HUES64 (cell line): ENCODE data around the gene LRRC8C. TPM values are rescaled to one million over a fixed set of nuclear protein-coding genes. Genes with fewer than 3 reads are reported as not detected.
"Not testable (repeated sequence)": the region's sequence is repeated elsewhere in the genome, so short reads cannot be mapped to it uniquely, and the experiment has no call there.

Source experiments
- H3K27ac ChIP-seq: 2 replicates; pipeline ENCODE4 v1.7.0; 2013; ENCODE audit warnings: low read depth, low read length, inconsistent platforms
- H3K27me3 ChIP-seq: 2 replicates; pipeline ENCODE4 v1.6.1; 2013; ENCODE audit warnings: mild to moderate bottlenecking, low read length; ENCODE audit not compliant: insufficient read depth
- H3K36me3 ChIP-seq: 2 replicates; pipeline ENCODE4 v1.6.1; 2013; ENCODE audit warnings: mild to moderate bottlenecking, low read length; ENCODE audit not compliant: insufficient read depth
- H3K4me1 ChIP-seq: 2 replicates; pipeline ENCODE4 v1.6.1; 2013; ENCODE audit warnings: mild to moderate bottlenecking, low read length, moderate library complexity; ENCODE audit not compliant: insufficient read depth
- H3K4me3 ChIP-seq: 2 replicates; pipeline ENCODE4 v1.5.1; 2013; ENCODE audit warnings: mild to moderate bottlenecking, low read length, moderate library complexity
- H3K9ac ChIP-seq: 2 replicates; pipeline ENCODE4 v1.6.1; 2013; ENCODE audit warnings: mild to moderate bottlenecking, low read depth, low read length
- H3K9me3 ChIP-seq: 2 replicates; pipeline ENCODE4 v1.6.1; 2013; ENCODE audit warnings: low read depth, low read length; ENCODE audit not compliant: insufficient read depth
- WGBS: fragments of 150-250, 120-280 bp; methylation state at CpG from one replicate; pipeline ENCODE4 v1.1.7; 2013; ENCODE audit warnings: missing lambda C conversion rate; 5-methylcytosine and 5-hydroxymethylcytosine counted together
- polyA plus RNA-seq, 2 experiments: library from polyadenylated mRNA; stranded (reverse); fragments of 50-300 nt; gene quantifications; one replicate each; pipeline ENCODE4 v1.2.3, GENCODE V29; 2013

Gene LRRC8C
- polyA plus RNA-seq (2013, experiment 1 of 2): 1.3 TPM
- 1.4 TPM for polyA plus RNA-seq (2013, experiment 2 of 2)

GRCh38 chr1:89632657-89633247, at the start of gene LRRC8C:
Gene LRRC8C (plus strand): TSS chr1:89633120. CDS start chr1:89686474, 53,354 bp downstream.
- under 1% methylated on average over 76 of the region's 76 CpGs for WGBS
- peaks cover 64% of the 10 kb centered on the region for H3K27me3 ChIP-seq
- peaks cover 7% of the 10 kb centered on the region; the same call in 1 of the 2 replicates for H3K4me1 ChIP-seq

DNA sequence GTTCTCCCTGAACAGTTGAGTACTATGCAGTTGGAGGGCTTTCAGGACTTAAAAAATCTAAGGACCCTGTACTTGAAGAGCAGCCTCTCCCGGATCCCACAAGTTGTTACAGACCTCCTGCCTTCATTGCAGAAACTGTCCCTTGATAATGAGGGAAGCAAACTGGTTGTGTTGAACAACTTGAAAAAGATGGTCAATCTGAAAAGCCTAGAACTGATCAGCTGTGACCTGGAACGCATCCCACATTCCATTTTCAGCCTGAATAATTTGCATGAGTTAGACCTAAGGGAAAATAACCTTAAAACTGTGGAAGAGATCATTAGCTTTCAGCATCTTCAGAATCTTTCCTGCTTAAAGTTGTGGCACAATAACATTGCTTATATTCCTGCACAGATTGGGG, 48.7 kb upstream of the LRRC8C start:
- peaks cover 59% of the 10 kb centered on the region for H3K36me3 ChIP-seq
- H3K4me1 ChIP-seq: peaks cover under 1% of the 10 kb centered on the region; the same call in 1 of the 2 replicates
- no peak overlapping the region for H3K4me3 ChIP-seq
- no peak overlapping the region for H3K27ac ChIP-seq
- no peaks in the 10 kb centered on the region for H3K27me3 ChIP-seq
- H3K9ac ChIP-seq: no peak overlapping the region
- no peaks in the 10 kb centered on the region for H3K9me3 ChIP-seq
- 98% methylated on average over 2 of the region's 2 CpGs for WGBS

More at GRCh38 chr1:89632657-89633247, at the start of gene LRRC8C:
- Histone ChIP-seq H3K9ac (peak within 1 kb of the TSS; percentile 48), H3K27ac (peak within 1 kb of the TSS; percentile 20; the same call in 1 of the 2 replicates), H3K36me3 (no peaks in the 10 kb centered on the region), H3K9me3 (no peaks in the 10 kb centered on the region), H3K4me3 (peak within 1 kb of the TSS; percentile 82)

DNA sequence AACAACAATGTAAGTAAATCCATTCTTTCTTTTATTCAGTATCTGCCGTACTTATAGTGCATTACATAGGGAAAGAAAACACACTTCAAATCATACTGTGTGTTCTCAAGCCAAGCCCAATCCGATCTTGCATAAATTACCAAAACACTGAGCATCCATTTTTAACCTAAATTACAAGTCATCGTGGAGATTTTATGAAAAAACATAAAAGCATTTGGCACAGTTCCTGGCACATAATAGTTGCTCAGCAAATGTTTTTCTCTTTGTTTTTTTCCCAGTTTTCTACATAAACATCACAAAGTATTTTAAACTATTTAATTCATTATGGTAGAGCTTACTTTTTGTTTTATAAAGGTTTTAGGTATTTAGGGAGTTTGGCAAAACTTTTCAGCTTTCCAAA, 48.1 kb upstream of the LRRC8C start:
- Histone ChIP-seq H3K9ac (no peak overlapping the region), H3K9me3 (no peaks in the 10 kb centered on the region), H3K27ac (no peak overlapping the region), H3K27me3 (no peaks in the 10 kb centered on the region), H3K36me3 (peaks cover 53% of the 10 kb centered on the region), H3K4me3 (no peak overlapping the region), H3K4me1 (peaks cover 6% of the 10 kb centered on the region)
- WGBS: 95% methylated on average over 3 of the region's 3 CpGs

GRCh38 chr1:89587729-89588161, 45.2 kb upstream of the LRRC8C start:
- WGBS: 92% methylated on average over 4 of the region's 4 CpGs
- H3K36me3 ChIP-seq: peaks cover 39% of the 10 kb centered on the region

DNA sequence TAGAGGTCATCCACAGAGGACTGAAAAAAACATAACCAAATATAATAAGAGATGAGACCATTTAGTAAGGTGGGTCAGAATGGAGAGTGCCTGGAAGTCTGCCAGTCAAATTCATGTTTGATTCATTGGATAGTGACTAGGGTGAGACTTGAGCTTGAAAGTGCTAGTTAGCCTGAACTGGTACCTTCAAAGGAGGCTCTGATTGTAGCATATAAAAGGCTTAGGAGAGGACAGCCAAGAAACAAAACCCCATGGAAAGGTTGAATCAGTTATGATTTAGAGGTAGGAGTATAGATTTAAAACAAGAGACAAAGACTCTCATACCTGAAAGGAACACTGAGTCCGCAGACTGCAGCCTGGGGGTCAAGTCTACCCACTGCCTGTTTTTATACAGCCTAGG, 44.4 kb upstream of the LRRC8C start:
- H3K36me3 ChIP-seq: peaks cover 34% of the 10 kb centered on the region
- H3K27ac ChIP-seq: no peak overlapping the region
- peaks cover 13% of the 10 kb centered on the region for H3K4me1 ChIP-seq
- no peaks in the 10 kb centered on the region for H3K27me3 ChIP-seq
- H3K9ac ChIP-seq: no peak overlapping the region
- H3K9me3 ChIP-seq: no peaks in the 10 kb centered on the region
- WGBS: 83% methylated on average over 1 of the region's 1 CpG
- no peak overlapping the region for H3K4me3 ChIP-seq

More at GRCh38 chr1:89587729-89588161, 45.2 kb upstream of the LRRC8C start:
- Histone ChIP-seq H3K27ac (no peak overlapping the region), H3K27me3 (no peaks in the 10 kb centered on the region), H3K9me3 (no peaks in the 10 kb centered on the region), H3K9ac (no peak overlapping the region), H3K4me1 (peaks cover 13% of the 10 kb centered on the region), H3K4me3 (no peak overlapping the region)

DNA sequence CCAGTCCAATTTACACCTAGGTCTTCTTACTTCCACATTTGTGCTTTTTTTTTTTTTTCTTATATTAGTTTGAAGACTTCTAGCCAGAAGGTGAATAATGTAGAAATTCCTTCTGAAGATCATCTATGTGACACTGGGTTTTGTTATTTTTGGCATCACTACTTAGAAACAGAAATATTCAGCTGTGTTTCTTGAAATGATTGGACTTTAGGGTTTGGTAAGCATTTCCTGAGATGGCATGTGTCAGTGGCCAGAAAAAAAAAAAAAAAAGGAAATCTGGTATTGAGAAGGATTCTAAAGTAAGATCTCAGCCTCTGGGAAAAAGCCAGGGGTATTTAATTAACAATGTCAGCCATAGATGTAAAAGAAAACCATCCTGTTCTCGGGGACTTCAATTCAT, 43.4 kb upstream of the LRRC8C start:
- 93% methylated on average over 1 of the region's 1 CpG for WGBS
- peaks cover 24% of the 10 kb centered on the region for H3K4me1 ChIP-seq
- peaks cover 23% of the 10 kb centered on the region for H3K36me3 ChIP-seq
- H3K4me3 ChIP-seq: no peak overlapping the region
- no peak overlapping the region for H3K27ac ChIP-seq
- no peaks in the 10 kb centered on the region for H3K9me3 ChIP-seq
- no peak overlapping the region for H3K9ac ChIP-seq
- H3K27me3 ChIP-seq: no peaks in the 10 kb centered on the region

GRCh38 chr1:89590341-89591080, 42.4 kb upstream of the LRRC8C start:
- H3K27me3 ChIP-seq: no peaks in the 10 kb centered on the region
- H3K9me3 ChIP-seq: no peaks in the 10 kb centered on the region
- no peak overlapping the region for H3K4me3 ChIP-seq
- peaks cover 13% of the 10 kb centered on the region for H3K36me3 ChIP-seq
- H3K27ac ChIP-seq: no peak overlapping the region
- 86% methylated on average over 6 of the region's 6 CpGs for whole genome bisulfite sequencing
- H3K9ac ChIP-seq: no peak overlapping the region
- H3K4me1 ChIP-seq: peaks cover 28% of the 10 kb centered on the region

- H3K27me3 ChIP-seq, H3K9me3 ChIP-seq, H3K27ac ChIP-seq, H3K9ac ChIP-seq, H3K36me3 ChIP-seq, H3K4me3 ChIP-seq: not testable (repeated sequence)
- peaks cover 34% of the 10 kb centered on the region for H3K4me1 ChIP-seq
- 95% methylated on average over 13 of the region's 13 CpGs for WGBS
These were observed 40.0 kb upstream of the LRRC8C start for GRCh38 chr1:89592861-89593302.

GRCh38 chr1:89594096-89594740, 38.7 kb upstream of the LRRC8C start:
- Histone ChIP-seq H3K36me3 (peaks cover 4% of the 10 kb centered on the region; the same call in 1 of the 2 replicates), H3K4me3 (no peak overlapping the region), H3K27me3 (no peaks in the 10 kb centered on the region), H3K9me3 (no peaks in the 10 kb centered on the region), H3K27ac (no peak overlapping the region), H3K9ac (no peak overlapping the region), H3K4me1 (peaks cover 46% of the 10 kb centered on the region)
- WGBS: 93% methylated on average over 1 of the region's 4 CpGs

DNA sequence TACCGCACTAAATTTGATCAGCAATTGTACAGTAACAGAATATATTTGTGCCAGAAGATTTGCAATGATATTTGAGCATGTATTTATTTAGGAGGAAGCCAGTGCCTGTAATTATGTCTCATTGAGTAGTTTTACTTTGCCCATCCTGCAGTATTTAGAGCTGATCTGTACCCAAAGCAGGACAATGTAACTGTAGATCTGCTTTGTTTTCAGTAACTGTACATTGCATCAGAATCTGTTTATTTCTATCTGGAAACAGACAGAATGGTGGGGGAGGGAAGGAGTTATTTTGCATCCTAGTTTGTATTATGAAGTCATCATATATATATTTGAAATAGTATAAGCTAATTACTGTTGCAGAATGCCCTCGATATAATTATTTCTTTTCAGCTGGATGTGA, 36.2 kb upstream of the LRRC8C start:
- Histone ChIP-seq H3K36me3 (peaks cover 4% of the 10 kb centered on the region; the same call in 1 of the 2 replicates), H3K9ac (no peak overlapping the region), H3K4me3 (no peak overlapping the region), H3K9me3 (no peaks in the 10 kb centered on the region), H3K27me3 (no peaks in the 10 kb centered on the region), H3K4me1 (peaks cover 45% of the 10 kb centered on the region), H3K27ac (no peak overlapping the region)
- 100% methylated on average over 1 of the region's 2 CpGs for WGBS
